ENCODE results near the gene STOML1.

- TF ChIP-seq CTCF (conservative IDR thresholded peaks at IDR 0.05; ENCODE audit: low read length) (no peak), EZH2phosphoT487 (IDR thresholded peaks at IDR 0.05; ENCODE audit: borderline replicate concordance, low read depth, low read length) (no peak)
Observed at GRCh38 chr15:73937296-73937695, 54.8 kb downstream of the STOML1 start.

Measured in OCI-LY7 (cell line).